ENCODE measurements around the gene HSD17B11. TPM values are rescaled to one million over a fixed set of nuclear protein-coding genes. Genes with fewer than 3 reads are reported as not detected.
"Not testable (repeated sequence)": the region's sequence is repeated elsewhere in the genome, so short reads cannot be mapped to it uniquely, and the experiment has no call there.

Gene HSD17B11
- total RNA-seq, 2 experiments from 2014 or later, result 33.6 TPM

- DNase-seq, result no peak
- peaks cover 2% of the 10 kb centered on the region for H3K9me3 Mint-ChIP-seq
- H3K4me3 Mint-ChIP-seq, result no peak overlapping the region
- peaks cover 24% of the 10 kb centered on the region for H3K36me3 Mint-ChIP-seq (ENCODE audit: low read depth)
- H3K4me1 Mint-ChIP-seq, result no peaks in the 10 kb centered on the region
- ChIA-PET CTCF (no interaction called here), POLR2A (no interaction called here)
- H3K27me3 Mint-ChIP-seq, result no peaks in the 10 kb centered on the region
- H3K27ac Mint-ChIP-seq, result no peak overlapping the region
These were observed 51.5 kb downstream of the HSD17B11 start for GRCh38 chr4:87339440-87339839.

DNA sequence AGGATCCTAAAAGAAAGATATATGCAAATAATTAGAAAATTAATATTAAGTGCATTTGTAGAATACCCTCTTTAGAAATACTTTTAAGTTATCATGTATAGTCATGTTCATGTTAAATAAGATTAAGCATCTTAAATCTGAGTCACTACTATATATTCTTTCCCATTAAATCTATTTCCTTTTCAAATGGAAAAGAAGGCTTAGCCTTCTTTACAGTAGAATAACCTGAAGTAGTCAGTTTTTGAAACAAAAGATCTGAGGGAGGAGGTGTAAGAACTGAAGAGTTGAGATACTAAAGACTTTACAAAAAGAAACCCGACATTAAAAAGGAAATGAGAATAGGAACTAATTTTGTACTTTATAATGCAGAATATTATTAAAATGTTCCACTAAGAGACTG, 53.6 kb downstream of the HSD17B11 start:
- DNase-seq, result no peak
- ChIA-PET POLR2A (no interaction called here), CTCF (no interaction called here)
- Mint-ChIP-seq H3K9me3 (peaks cover 19% of the 10 kb centered on the region), H3K36me3 (ENCODE audit: low read depth) (peaks cover 33% of the 10 kb centered on the region), H3K27ac (no peak overlapping the region), H3K27me3 (no peaks in the 10 kb centered on the region), H3K4me3 (no peak overlapping the region), H3K4me1 (no peaks in the 10 kb centered on the region)

DNA sequence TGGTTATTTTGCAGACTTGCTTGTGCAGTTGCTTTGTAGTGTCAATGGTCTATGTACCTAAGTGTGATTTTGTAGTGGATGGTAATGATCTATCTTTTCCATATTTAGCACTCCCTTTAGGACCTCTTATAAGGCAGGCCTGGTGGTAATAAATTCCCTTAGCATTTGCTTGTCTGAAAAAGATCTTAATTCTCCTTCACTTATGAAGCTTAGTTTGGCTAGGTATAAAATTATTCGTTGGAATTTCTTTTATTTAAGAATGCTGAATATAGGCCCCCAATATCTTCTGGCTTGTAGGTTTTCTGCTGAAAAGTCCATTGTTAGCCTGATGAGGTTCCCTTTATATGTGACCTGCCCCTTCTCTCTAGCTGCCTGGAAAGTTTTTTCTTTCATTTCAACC, 57.7 kb downstream of the HSD17B11 start:
- peaks cover 22% of the 10 kb centered on the region for H3K36me3 Mint-ChIP-seq (ENCODE audit: low read depth)
- no peaks in the 10 kb centered on the region for H3K4me1 Mint-ChIP-seq
- POLR2A ChIA-PET, result no interaction called here
- no peak overlapping the region for H3K4me3 Mint-ChIP-seq
- CTCF ChIA-PET, result no interaction called here
- DNase-seq, result no peak
- H3K9me3 Mint-ChIP-seq, result peaks cover 39% of the 10 kb centered on the region
- no peaks in the 10 kb centered on the region for H3K27me3 Mint-ChIP-seq
- H3K27ac Mint-ChIP-seq, result no peak overlapping the region

DNA sequence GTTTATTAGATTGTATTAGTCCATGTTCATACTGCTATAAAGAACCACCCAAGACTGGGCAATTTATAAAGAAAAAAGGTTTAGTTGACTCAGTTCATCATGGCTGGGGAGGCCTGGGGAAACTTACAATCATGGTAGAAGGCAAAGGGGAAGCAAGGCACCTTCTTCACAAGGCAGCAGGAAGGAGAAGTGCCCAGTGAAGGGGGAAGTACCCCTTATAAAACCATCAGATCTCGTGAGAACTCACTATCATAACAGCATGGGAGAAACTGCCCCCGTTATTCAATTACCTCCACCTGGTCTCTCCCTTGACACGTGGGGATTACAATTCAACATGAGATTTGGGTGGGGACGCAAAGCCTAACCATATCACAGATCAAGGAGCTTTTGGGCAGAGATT, 60.2 kb downstream of the HSD17B11 start:
- Mint-ChIP-seq H3K36me3 (ENCODE audit: low read depth) (peaks cover 14% of the 10 kb centered on the region), H3K4me3 (no peak overlapping the region), H3K4me1 (no peaks in the 10 kb centered on the region), H3K27me3 (no peaks in the 10 kb centered on the region), H3K9me3 (peaks cover 39% of the 10 kb centered on the region), H3K27ac (no peak overlapping the region)
- ChIA-PET POLR2A (no interaction called here), CTCF (no interaction called here)
- no peak for DNase-seq

DNA sequence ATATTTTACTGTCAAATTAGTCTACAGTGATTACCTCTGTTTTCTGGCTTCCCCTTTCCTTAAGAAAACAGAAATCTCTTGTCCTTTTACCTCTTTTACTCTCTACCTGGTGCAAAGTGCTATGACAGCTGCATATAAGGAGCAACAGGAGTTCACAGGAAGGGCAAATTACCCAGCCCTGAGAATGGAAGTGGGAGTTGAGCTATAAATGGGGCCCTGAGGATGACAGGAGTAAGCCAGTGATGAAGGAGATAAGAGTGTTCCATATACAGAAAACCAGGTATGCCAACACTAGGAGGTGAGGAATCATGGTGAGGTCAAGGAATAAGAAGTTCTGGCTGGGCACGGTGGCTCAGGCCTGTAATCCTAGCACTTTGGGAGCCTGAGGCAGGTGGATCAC, 63.9 kb downstream of the HSD17B11 start:
- CTCF ChIA-PET, result no interaction called here
- no peak for DNase-seq
- Mint-ChIP-seq H3K4me1 (no peaks in the 10 kb centered on the region), H3K27me3 (no peaks in the 10 kb centered on the region), H3K4me3 (no peak overlapping the region), H3K9me3 (peaks cover 20% of the 10 kb centered on the region), H3K36me3 (ENCODE audit: low read depth) (no peaks in the 10 kb centered on the region), H3K27ac (no peak overlapping the region)
- POLR2A ChIA-PET, result no interaction called here

DNA sequence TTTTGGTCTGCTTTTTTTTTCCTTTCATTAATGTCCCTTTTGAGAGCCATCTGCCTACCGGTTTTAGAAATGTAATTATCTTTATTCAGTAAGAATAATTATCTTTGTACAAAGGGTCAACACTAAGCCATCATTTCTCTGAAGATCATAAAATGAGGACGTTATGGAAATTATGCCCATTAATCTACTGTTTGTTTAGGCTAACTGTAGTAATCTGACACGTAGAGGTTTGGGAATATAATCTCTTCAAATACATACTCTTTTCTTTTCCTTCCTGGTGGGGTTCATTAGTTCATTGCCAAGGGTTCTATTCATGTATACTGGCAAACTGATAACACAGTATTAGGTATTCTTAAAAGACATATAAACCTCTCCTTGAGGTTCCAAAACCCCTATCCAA, 64.5 kb downstream of the HSD17B11 start:
- Mint-ChIP-seq H3K9me3 (peaks cover 13% of the 10 kb centered on the region), H3K27ac (no peak overlapping the region), H3K4me1 (no peaks in the 10 kb centered on the region), H3K36me3 (ENCODE audit: low read depth) (no peaks in the 10 kb centered on the region), H3K4me3 (no peak overlapping the region), H3K27me3 (no peaks in the 10 kb centered on the region)
- POLR2A ChIA-PET, result no interaction called here
- CTCF ChIA-PET, result no interaction called here
- DNase-seq, result no peak

DNA sequence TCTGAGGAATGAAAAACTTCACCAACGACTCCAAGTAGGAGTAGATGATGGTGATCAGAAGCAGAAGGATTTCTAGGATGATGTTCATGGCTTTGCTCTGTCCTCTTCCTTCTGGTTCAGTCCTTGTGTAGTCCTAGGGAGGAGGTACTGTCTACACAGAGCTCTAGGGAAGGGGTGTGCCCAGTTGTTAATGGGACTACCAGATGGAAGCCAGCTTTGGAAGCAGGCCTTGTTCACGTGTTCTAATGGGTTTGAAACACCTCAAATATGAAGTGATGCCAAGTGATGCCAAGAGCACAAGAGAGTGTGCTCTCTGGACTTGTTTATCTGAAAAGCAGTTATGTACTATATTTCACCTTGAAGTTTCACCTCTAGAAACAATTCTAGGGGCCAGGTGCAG, 68.2 kb downstream of the HSD17B11 start, which contains the start of gene HSD17B13:
HSD17B13 (minus strand) TSS at position 129 of the 400 bp plus-strand sequence; CDS start at position 88, 41 bp downstream.
- no peak for DNase-seq
- no peaks in the 10 kb centered on the region for H3K27me3 Mint-ChIP-seq
- ChIA-PET CTCF (interaction anchor here (0.9 to 1.4 kb wide), 2 partner anchors 12 to 20 kb away, joined by 3 read pairs; no protein-coding TSS in a partner anchor), POLR2A (no interaction called here)
- no peak within 1 kb of the TSS for H3K4me3 Mint-ChIP-seq
- no peaks in the 10 kb centered on the region for H3K9me3 Mint-ChIP-seq
- no peak within 1 kb of the TSS for H3K27ac Mint-ChIP-seq
- H3K36me3 Mint-ChIP-seq (ENCODE audit: low read depth), result no peaks in the 10 kb centered on the region
- H3K4me1 Mint-ChIP-seq, result no peaks in the 10 kb centered on the region

- H3K4me1 Mint-ChIP-seq, result no peaks in the 10 kb centered on the region
- H3K4me3 Mint-ChIP-seq, result no peak overlapping the region
- no peaks in the 10 kb centered on the region for H3K36me3 Mint-ChIP-seq (ENCODE audit: low read depth)
- CTCF ChIA-PET, result interaction anchor here (0.6 kb wide), 1 partner anchor 34 kb away, joined by 4 read pairs; no protein-coding TSS in a partner anchor
- no peak overlapping the region for H3K27ac Mint-ChIP-seq
- no peak for DNase-seq
- H3K27me3 Mint-ChIP-seq, result no peaks in the 10 kb centered on the region
- POLR2A ChIA-PET, result no interaction called here
- no peaks in the 10 kb centered on the region for H3K9me3 Mint-ChIP-seq
These were observed 69.1 kb downstream of the HSD17B11 start for GRCh38 chr4:87321888-87322287.

DNA sequence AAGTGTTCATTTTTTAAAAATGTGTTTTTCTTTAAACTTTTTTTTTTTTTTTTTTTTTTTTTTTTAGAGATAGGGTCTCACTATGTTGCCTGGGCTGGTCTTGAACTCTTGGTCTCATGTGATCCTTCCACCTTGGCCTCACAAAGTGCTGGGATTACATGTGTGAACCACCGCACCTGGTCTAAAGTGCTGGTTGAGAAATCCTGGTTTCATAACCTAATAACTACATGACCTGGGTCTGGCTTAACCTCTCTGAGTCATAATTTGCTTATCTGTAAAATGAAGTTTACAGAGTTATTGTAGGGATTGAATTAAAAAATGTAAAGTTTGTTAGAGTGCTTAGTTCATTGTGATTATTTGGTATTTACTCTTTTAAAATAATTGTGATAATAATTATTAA, 73.5 kb downstream of the HSD17B11 start:
- CTCF ChIA-PET, result no interaction called here
- Mint-ChIP-seq H3K27ac (no peak overlapping the region), H3K4me3 (no peak overlapping the region)

GRCh38 chr4:87316961-87317360, 74.0 kb downstream of the HSD17B11 start:
- CTCF ChIA-PET, result no interaction called here
- DNase-seq, result no peak
- Mint-ChIP-seq H3K27me3 (no peaks in the 10 kb centered on the region), H3K4me3 (no peak overlapping the region), H3K27ac (no peak overlapping the region), H3K36me3 (ENCODE audit: low read depth) (no peaks in the 10 kb centered on the region), H3K4me1 (no peaks in the 10 kb centered on the region), H3K9me3 (no peaks in the 10 kb centered on the region)
- POLR2A ChIA-PET, result no interaction called here

More for the DNA sequence above, 73.5 kb downstream of the HSD17B11 start:
- Mint-ChIP-seq H3K9me3 (no peaks in the 10 kb centered on the region), H3K27me3 (no peaks in the 10 kb centered on the region), H3K36me3 (ENCODE audit: low read depth) (no peaks in the 10 kb centered on the region), H3K4me1 (no peaks in the 10 kb centered on the region)
- no peak for DNase-seq
- POLR2A ChIA-PET, result no interaction called here

DNA sequence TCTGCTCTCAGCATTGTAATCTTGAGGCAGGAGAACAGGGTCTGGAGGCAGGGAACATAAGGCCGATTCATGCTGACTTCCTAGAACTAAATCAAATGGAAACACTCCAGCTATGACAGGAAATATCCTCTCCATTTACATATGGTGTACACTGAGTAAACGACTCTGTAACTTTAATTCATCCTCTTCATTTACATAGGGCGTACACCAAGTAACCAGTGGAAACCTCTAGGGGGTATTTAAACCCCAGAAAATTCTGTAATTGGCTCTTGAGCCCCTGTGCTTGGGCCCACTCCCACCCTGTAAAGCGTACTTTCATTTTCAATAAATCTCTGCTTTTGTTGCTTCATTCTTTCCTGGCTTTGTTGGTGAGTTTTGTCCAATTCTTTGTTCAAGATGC, 76.0 kb downstream of the HSD17B11 start:
- H3K4me3 Mint-ChIP-seq; H3K27ac Mint-ChIP-seq; CTCF ChIA-PET; H3K36me3 Mint-ChIP-seq (ENCODE audit: low read depth); DNase-seq; H3K9me3 Mint-ChIP-seq; POLR2A ChIA-PET; H3K4me1 Mint-ChIP-seq; H3K27me3 Mint-ChIP-seq: not testable (repeated sequence)

DNA sequence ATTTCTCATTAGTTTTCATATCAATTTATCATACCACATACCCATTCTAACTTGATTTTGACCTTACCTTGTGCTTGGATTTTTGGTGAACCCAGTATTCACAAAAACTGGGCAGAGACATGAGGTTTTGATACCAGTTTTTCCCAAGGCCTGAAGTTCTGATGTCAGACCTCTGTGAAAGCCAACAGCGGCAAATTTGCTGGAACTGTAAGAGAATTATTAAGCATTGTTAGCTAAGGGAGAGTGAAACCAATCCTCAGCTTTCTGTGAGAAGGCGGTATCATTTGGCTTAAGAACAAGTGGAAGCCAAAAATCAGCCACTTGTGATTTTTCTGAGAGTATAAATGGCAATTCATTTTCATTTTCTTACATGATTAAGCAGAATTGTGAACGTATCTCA, 77.2 kb downstream of the HSD17B11 start:
- H3K36me3 Mint-ChIP-seq (ENCODE audit: low read depth), result no peaks in the 10 kb centered on the region
- H3K27me3 Mint-ChIP-seq, result no peaks in the 10 kb centered on the region
- H3K9me3 Mint-ChIP-seq, result no peaks in the 10 kb centered on the region
- no peak overlapping the region for H3K4me3 Mint-ChIP-seq
- ChIA-PET CTCF (no interaction called here), POLR2A (no interaction called here)
- no peak for DNase-seq
- no peak overlapping the region for H3K27ac Mint-ChIP-seq
- H3K4me1 Mint-ChIP-seq, result no peaks in the 10 kb centered on the region

GRCh38 chr4:87311684-87312083, 79.3 kb downstream of the HSD17B11 start:
- H3K9me3 Mint-ChIP-seq, result no peaks in the 10 kb centered on the region
- ChIA-PET CTCF (no interaction called here), POLR2A (no interaction called here)
- peaks cover 2% of the 10 kb centered on the region for H3K4me1 Mint-ChIP-seq
- no peaks in the 10 kb centered on the region for H3K36me3 Mint-ChIP-seq (ENCODE audit: low read depth)
- H3K4me3 Mint-ChIP-seq, result no peak overlapping the region
- no peak overlapping the region for H3K27ac Mint-ChIP-seq
- no peaks in the 10 kb centered on the region for H3K27me3 Mint-ChIP-seq
- DNase-seq, result no peak

GRCh38 chr4:87310691-87311335, 80.2 kb downstream of the HSD17B11 start:
- Mint-ChIP-seq H3K27ac (no peak overlapping the region), H3K9me3 (no peaks in the 10 kb centered on the region), H3K36me3 (ENCODE audit: low read depth) (no peaks in the 10 kb centered on the region), H3K4me3 (no peak overlapping the region), H3K27me3 (no peaks in the 10 kb centered on the region), H3K4me1 (peaks cover 4% of the 10 kb centered on the region)
- DNase-seq, result no peak
- POLR2A ChIA-PET, result no interaction called here
- CTCF ChIA-PET, result interaction anchor here (0.6 kb wide), 1 partner anchor 247 kb away, joined by 3 read pairs; no protein-coding TSS in a partner anchor

All from activated CD4-positive, alpha-beta T cell treated with anti-CD3 and anti-CD28 coated beads, Interleukin-2, amount 10 ng/mL, durations not matched to agents 7 days and 5 days (primary cell).